HCT116 (cell line): ENCODE measurements around the gene INTS4. TPM values are rescaled to one million over a fixed set of nuclear protein-coding genes. Genes with fewer than 3 reads are reported as not detected.

Experiments used
- ATAC-seq: fragments of 200-7000 bp; cut with Tn5 transposase; 2 replicates; pipeline ENCODE4 v1.9.1; 2020; ENCODE audit warnings: mild to moderate bottlenecking, moderate library complexity
- BruUV-seq: library from RNA; stranded (reverse); fragments of 400-500 nt; replicated peaks from 2 replicates; lab custom pipeline; 2021; lab: Mats Ljungman, UMichigan
- CTCF ChIA-PET: fragments of 300-600 bp; sonication (Branson Sonifier 250); formaldehyde crosslinking; loops from one replicate; lab custom pipeline; 2021; ENCODE audit warnings: antibody characterized with exemption; lab: Charles Lee
- POLR2A ChIA-PET: fragments of 300-600, 350-600 bp; sonication (Branson Sonifier 250); formaldehyde crosslinking; loops from one replicate; lab custom pipeline; 2021; ENCODE audit warnings: antibody characterized with exemption; lab: Charles Lee
- RAD21 ChIA-PET, 2 experiments: fragments of 300-600 bp; sonication (Branson Sonifier 250); formaldehyde crosslinking; loops; one replicate each; lab custom pipeline; 2023; ENCODE audit warnings: low total read pairs in 2 of 2; ENCODE audit not compliant: uncharacterized antibody in 2 of 2, unreplicated experiment in 2 of 2, low non-redundant PET in 1 of 2; lab: Charles Lee
- DNase-seq: peaks from one replicate; pipeline ENCODE4 v3.0.0-alpha.2; 2010; ENCODE audit warnings: low read depth, low spot score
- H2AFZ ChIP-seq: fragments of 200-600 bp; shearing (Covaris generic), sonication (generic); 2 replicates; pipeline ENCODE4 v1.6.1; 2017; ENCODE audit warnings: low read depth, mixed run types, mixed read lengths, antibody characterized with exemption, low read length; ENCODE audit not compliant: poor library complexity, severe bottlenecking
- H3K27ac ChIP-seq: 2 replicates; pipeline ENCODE4 v1.5.1; 2012; ENCODE audit warnings: low read depth, low read length
- H3K27me3 ChIP-seq: fragments of 200-600 bp; sonication (generic); 2 replicates; pipeline ENCODE4 v1.6.1; 2016; ENCODE audit warnings: mixed run types, low read length, mixed read lengths; ENCODE audit not compliant: insufficient read depth
- H3K36me3 ChIP-seq, 2 experiments: fragments of 200-500 bp in 1 of 2; fragments of 200-600 bp in 1 of 2; sonication (Bioruptor generic) in 1 of 2; sonication (generic) in 1 of 2; 2 replicates each; pipeline versions ENCODE4 v1.5.1 to v1.6.1; 2014 to 2016; ENCODE audit warnings: low read length in 2 of 2, inconsistent platforms in 1 of 2, mixed read lengths in 1 of 2, mixed run types in 1 of 2; ENCODE audit not compliant: insufficient read depth in 2 of 2, control insufficient read depth in 1 of 2
- H3K4me1 ChIP-seq, 2 experiments: fragments of 200-600 bp in 1 of 2; sonication (generic) in 1 of 2; 2 replicates each; pipeline versions ENCODE4 v1.5.1 to v1.6.1; 2012 to 2017; ENCODE audit warnings: low read length in 2 of 2, inconsistent platforms in 1 of 2, mild to moderate bottlenecking in 1 of 2, mixed read lengths in 1 of 2, mixed run types in 1 of 2, moderate library complexity in 1 of 2; ENCODE audit not compliant: insufficient read depth in 2 of 2, control insufficient read depth in 1 of 2
- H3K4me2 ChIP-seq: fragments of 200-600 bp; sonication (generic); 2 replicates; pipeline ENCODE4 v1.6.1; 2017; ENCODE audit warnings: mixed run types, low read length, mixed read lengths
- H3K4me3 ChIP-seq, 2 experiments: fragments of 200-600 bp in 1 of 2; sonication (generic) in 1 of 2; replicated peaks in 1 of 2; 2 replicates each; pipeline ENCODE4 v1.5.1; 2011 to 2016; ENCODE audit warnings: low read length in 2 of 2, control low read depth in 1 of 2, low read depth in 1 of 2, mild to moderate bottlenecking in 1 of 2, mixed read lengths in 1 of 2, mixed run types in 1 of 2
- H3K79me2 ChIP-seq: fragments of 200-600 bp; sonication (generic); 2 replicates; pipeline ENCODE4 v1.6.1; 2017; ENCODE audit warnings: mild to moderate bottlenecking, mixed run types, low read length, moderate library complexity, mixed read lengths; ENCODE audit not compliant: insufficient read depth
- H3K9ac ChIP-seq: fragments of 200-600 bp; sonication (generic); 2 replicates; pipeline ENCODE4 v1.6.1; 2016; ENCODE audit warnings: low read length, mixed read lengths
- H3K9me2 ChIP-seq: fragments of 200-600 bp; sonication (generic), shearing (Covaris generic); 2 replicates; pipeline ENCODE4 v1.6.1; 2017; ENCODE audit warnings: mixed run types, mild to moderate bottlenecking, moderate library complexity; ENCODE audit not compliant: insufficient read depth
- H3K9me3 ChIP-seq, 2 experiments: fragments of 200-500 bp in 1 of 2; fragments of 200-600 bp in 1 of 2; sonication (Bioruptor generic) in 1 of 2; sonication (generic) in 1 of 2; 2 replicates each; pipeline ENCODE4 v1.6.1; 2014 to 2017; ENCODE audit warnings: low read length in 2 of 2, mixed read lengths in 2 of 2, inconsistent platforms in 1 of 2, low read depth in 1 of 2, mild to moderate bottlenecking in 1 of 2, mixed run types in 1 of 2, moderate library complexity in 1 of 2; ENCODE audit not compliant: control insufficient read depth in 1 of 2, insufficient read depth in 1 of 2
- H4K20me1 ChIP-seq: fragments of 200-600 bp; sonication (generic), shearing (Covaris generic); 2 replicates; pipeline ENCODE4 v1.6.1; 2017; ENCODE audit warnings: mixed run types, mild to moderate bottlenecking, moderate library complexity; ENCODE audit not compliant: insufficient read depth
- CBX3 ChIP-seq: IDR thresholded peaks from 2 replicates; pipeline ENCODE4 v1.6.1; 2012; ENCODE audit warnings: low read depth
- CEBPB ChIP-seq: IDR thresholded peaks from 2 replicates; pipeline ENCODE4 v1.6.1; 2012; ENCODE audit warnings: low read depth
- EGR1 ChIP-seq: IDR thresholded peaks from 2 replicates; pipeline ENCODE4 v1.6.1; 2012; ENCODE audit warnings: low read depth
- ELF1 ChIP-seq: IDR thresholded peaks from 2 replicates; pipeline ENCODE4 v1.6.1; 2012; ENCODE audit warnings: low read depth, borderline replicate concordance
- EZH2 ChIP-seq: fragments of 200-600 bp; sonication (generic); IDR thresholded peaks from 2 replicates; pipeline ENCODE4 v1.6.1; 2017; ENCODE audit warnings: antibody characterized with exemption, mixed run types
- EZH2phosphoT487 ChIP-seq: fragments of 200-600 bp; IDR thresholded peaks from 2 replicates; pipeline ENCODE4 v1.6.1; 2018; ENCODE audit warnings: antibody characterized with exemption, borderline replicate concordance
- FOSL1 ChIP-seq: IDR thresholded peaks from 2 replicates; pipeline ENCODE4 v1.6.1; 2012; ENCODE audit warnings: low read depth
- POLR2A ChIP-seq: IDR thresholded peaks from 2 replicates; pipeline ENCODE4 v1.7.0; 2011; ENCODE audit warnings: borderline replicate concordance; ENCODE audit not compliant: insufficient read depth, insufficient read length; ENCODE audit errors: extremely low read depth
- POLR2AphosphoS5 ChIP-seq: IDR thresholded peaks from 2 replicates; pipeline ENCODE4 v1.6.1; 2011; ENCODE audit warnings: mild to moderate bottlenecking, low read depth, low read length, moderate library complexity
- RAD21 ChIP-seq: IDR thresholded peaks from 2 replicates; pipeline ENCODE4 v1.6.1; 2012; ENCODE audit warnings: low read depth, mild to moderate bottlenecking
- SIN3A ChIP-seq: IDR thresholded peaks from 2 replicates; pipeline ENCODE4 v1.6.1; 2012; ENCODE audit warnings: low read depth
- SP1 ChIP-seq: IDR thresholded peaks from 2 replicates; pipeline ENCODE4 v1.6.1; 2012; ENCODE audit warnings: low read depth
- SRF ChIP-seq: IDR thresholded peaks from 2 replicates; pipeline ENCODE4 v1.6.1; 2012; ENCODE audit warnings: low read depth
- TCF7L2 ChIP-seq: IDR thresholded peaks from 2 replicates; pipeline ENCODE4 v1.7.0; 2011; ENCODE audit warnings: borderline replicate concordance, inconsistent platforms; ENCODE audit not compliant: insufficient read depth, insufficient read length; ENCODE audit errors: extremely low read depth
- YY1 ChIP-seq: IDR thresholded peaks from 2 replicates; pipeline ENCODE4 v1.6.1; 2011; ENCODE audit warnings: low read length, low read depth, moderate library complexity, mild to moderate bottlenecking; ENCODE audit not compliant: insufficient replicate concordance; ENCODE audit errors: extremely low read depth
- ZBTB33 ChIP-seq: IDR thresholded peaks from 2 replicates; pipeline ENCODE4 v1.6.1; 2011; ENCODE audit warnings: mild to moderate bottlenecking, low read length, moderate library complexity; ENCODE audit not compliant: insufficient replicate concordance; ENCODE audit errors: extremely low read depth
- ZFX ChIP-seq: fragments of 450-650 bp; IDR thresholded peaks from 2 replicates; pipeline ENCODE4 v1.6.1; 2017
- ZNF274 ChIP-seq: fragments of 200-500 bp; sonication (Bioruptor generic); IDR thresholded peaks from 2 replicates; pipeline ENCODE4 v1.6.1; 2014; ENCODE audit warnings: mild to moderate bottlenecking, low read depth, low read length, inconsistent platforms
- intact Hi-C: fragments of 100-400 bp; cut with micrococcal nuclease; formaldehyde crosslinking; loops from 2 replicates; pipeline ENCODE4 v1.10.0; 2022
- total RNA-seq: library from RNA; stranded (reverse); gene quantifications from one replicate; pipeline ENCODE4 v1.2.1, GENCODE V29; 2021; ENCODE audit not compliant: unreplicated experiment
- TF ChIP-seq, protein P1 (sequence below): IDR thresholded peaks from 2 replicates; pipeline ENCODE4 v1.6.1; 2012

INTS4 gene
- total RNA-seq, 1 experiment from 2014 or later: 41.0 TPM

- H3K36me3 ChIP-seq: no peaks in the 10 kb centered on the region; a peak in 1 of 4 replicates
- no peaks in the 10 kb centered on the region for H3K4me1 ChIP-seq
- H2AFZ ChIP-seq: no peak overlapping the region
- H3K27ac ChIP-seq: no peak overlapping the region
- H3K9me3 ChIP-seq: no peaks in the 10 kb centered on the region
- CTCF ChIA-PET: no interaction called here
- no peaks in the 10 kb centered on the region for H3K27me3 ChIP-seq
- ATAC-seq (no peak), DNase-seq (no peak)
- no peaks in the 10 kb centered on the region for H3K79me2 ChIP-seq
- POLR2A ChIA-PET: no interaction called here
- no peak overlapping the region for H3K9ac ChIP-seq
- RAD21 ChIA-PET: no interaction called here
- intact Hi-C loops: no loop called here
- H3K4me3 ChIP-seq: no peak overlapping the region
- no peaks in the 10 kb centered on the region for H3K9me2 ChIP-seq
- no peak overlapping the region for H3K4me2 ChIP-seq
- no peak for TF ChIP-seq RAD21
- no peak for TF ChIP-seq ZNF274
- TF ChIP-seq POLR2A: no peak
- TF ChIP-seq EZH2: no peak
- TF ChIP-seq ZFX: no peak
- TF ChIP-seq EGR1: no peak
- TF ChIP-seq SP1: no peak
- no peak for TF ChIP-seq YY1
- no peak for TF ChIP-seq SRF
- no peak for TF ChIP-seq POLR2AphosphoS5
- no peak for TF ChIP-seq CBX3
- TF ChIP-seq, protein P1, sequence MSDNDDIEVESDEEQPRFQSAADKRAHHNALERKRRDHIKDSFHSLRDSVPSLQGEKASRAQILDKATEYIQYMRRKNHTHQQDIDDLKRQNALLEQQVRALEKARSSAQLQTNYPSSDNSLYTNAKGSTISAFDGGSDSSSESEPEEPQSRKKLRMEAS: no peak
- no peak for TF ChIP-seq ELF1
- no peak for TF ChIP-seq ZBTB33
- no peak for TF ChIP-seq SIN3A
- no peak for TF ChIP-seq CEBPB
- TF ChIP-seq TCF7L2: no peak
- TF ChIP-seq FOSL1: no peak
- TF ChIP-seq EZH2phosphoT487: no peak
- BruUV-seq: no TSS peak
- no peaks in the 10 kb centered on the region for H4K20me1 ChIP-seq
Measured at GRCh38 chr11:77967753-77968152, 26.7 kb downstream of the INTS4 start.
